ENCODE results near the gene GPC6. TPM values are rescaled to one million over a fixed set of nuclear protein-coding genes. Genes with fewer than 3 reads are reported as not detected.

The GPC6 gene
- total and polyA plus RNA-seq, 9 of the 15 experiments (the other 6 are each of a cell fraction or from before 2014, with no cell fraction given), result under 0.01 to 0.20 (median 0.01) TPM; not detected in 4

DNA sequence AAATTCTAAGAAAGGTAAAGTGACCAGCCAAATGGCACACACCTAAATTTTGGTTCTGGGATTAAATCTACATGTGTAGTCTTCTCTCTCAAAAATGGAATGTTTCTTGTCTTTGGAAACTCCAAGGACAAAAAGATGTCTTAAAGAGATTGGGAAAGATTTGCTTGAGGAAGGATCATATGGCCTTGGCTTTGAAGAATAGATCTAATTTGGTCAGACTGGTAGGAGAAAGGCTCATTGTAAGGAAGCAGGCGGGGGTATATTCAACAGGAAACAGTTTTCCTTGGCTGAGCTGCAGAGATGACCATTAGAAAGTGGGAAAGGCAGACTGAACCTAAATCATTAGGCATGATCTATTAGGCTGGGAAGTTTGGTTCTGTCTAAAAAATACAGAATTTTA is 887.6 kb downstream of the GPC6 start (continued):
- no peak for TF ChIP-seq U2AF2 (optimal IDR thresholded peaks at IDR 0.05; ENCODE audit: low read depth, low read length)
- no peak for TF ChIP-seq TCF3 (CRISPR knock-in tag; IDR thresholded peaks at IDR 0.05)
- no peak for TF ChIP-seq ZNF707 (CRISPR knock-in tag; conservative IDR thresholded peaks at IDR 0.05)
- TF ChIP-seq HNRNPLL (IDR thresholded peaks at IDR 0.05; ENCODE audit: low read depth, low read length, poor library complexity, severe bottlenecking), result no peak

GRCh38 chr13:94115054-94115453 is 888.4 kb downstream of the GPC6 start:
- CTCF ChIA-PET (ENCODE audit: low intra/inter-chr PET ratio), result no interaction called here
- BruUV-seq (replicated peaks), result no TSS peak
- TF ChIP-seq RUNX1 (IDR thresholded peaks at IDR 0.05; ENCODE audit: low read depth) (no peak), FOXP1 (CRISPR knock-in tag; IDR thresholded peaks at IDR 0.05) (no peak), NCOA2 (IDR thresholded peaks at IDR 0.05; ENCODE audit: partially characterized antibody in 2 of 2) (no peak), CHD2 (IDR thresholded peaks at IDR 0.05; ENCODE audit: low read depth, low read length) (no peak), PCBP1 (IDR thresholded peaks at IDR 0.05; ENCODE audit: low read depth, low read length, poor library complexity, severe bottlenecking) (no peak), POLR2B (IDR thresholded peaks at IDR 0.05; ENCODE audit: low read depth, partially characterized antibody) (no peak), OTX1 (CRISPR knock-in tag; IDR thresholded peaks at IDR 0.05) (no peak), CEBPG (CRISPR knock-in tag; IDR thresholded peaks at IDR 0.05) (no peak), CEBPG (tag; conservative IDR thresholded peaks at IDR 0.05 in 1 of 2, IDR thresholded peaks at IDR 0.05 in 1 of 2) (no peak), HOMEZ (CRISPR knock-in tag; IDR thresholded peaks at IDR 0.05) (no peak)
- TF ChIP-seq, protein P1, sequence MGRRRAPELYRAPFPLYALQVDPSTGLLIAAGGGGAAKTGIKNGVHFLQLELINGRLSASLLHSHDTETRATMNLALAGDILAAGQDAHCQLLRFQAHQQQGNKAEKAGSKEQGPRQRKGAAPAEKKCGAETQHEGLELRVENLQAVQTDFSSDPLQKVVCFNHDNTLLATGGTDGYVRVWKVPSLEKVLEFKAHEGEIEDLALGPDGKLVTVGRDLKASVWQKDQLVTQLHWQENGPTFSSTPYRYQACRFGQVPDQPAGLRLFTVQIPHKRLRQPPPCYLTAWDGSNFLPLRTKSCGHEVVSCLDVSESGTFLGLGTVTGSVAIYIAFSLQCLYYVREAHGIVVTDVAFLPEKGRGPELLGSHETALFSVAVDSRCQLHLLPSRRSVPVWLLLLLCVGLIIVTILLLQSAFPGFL (CRISPR knock-in tag; IDR thresholded peaks at IDR 0.05), result no peak
- TF ChIP-seq, protein P2, sequence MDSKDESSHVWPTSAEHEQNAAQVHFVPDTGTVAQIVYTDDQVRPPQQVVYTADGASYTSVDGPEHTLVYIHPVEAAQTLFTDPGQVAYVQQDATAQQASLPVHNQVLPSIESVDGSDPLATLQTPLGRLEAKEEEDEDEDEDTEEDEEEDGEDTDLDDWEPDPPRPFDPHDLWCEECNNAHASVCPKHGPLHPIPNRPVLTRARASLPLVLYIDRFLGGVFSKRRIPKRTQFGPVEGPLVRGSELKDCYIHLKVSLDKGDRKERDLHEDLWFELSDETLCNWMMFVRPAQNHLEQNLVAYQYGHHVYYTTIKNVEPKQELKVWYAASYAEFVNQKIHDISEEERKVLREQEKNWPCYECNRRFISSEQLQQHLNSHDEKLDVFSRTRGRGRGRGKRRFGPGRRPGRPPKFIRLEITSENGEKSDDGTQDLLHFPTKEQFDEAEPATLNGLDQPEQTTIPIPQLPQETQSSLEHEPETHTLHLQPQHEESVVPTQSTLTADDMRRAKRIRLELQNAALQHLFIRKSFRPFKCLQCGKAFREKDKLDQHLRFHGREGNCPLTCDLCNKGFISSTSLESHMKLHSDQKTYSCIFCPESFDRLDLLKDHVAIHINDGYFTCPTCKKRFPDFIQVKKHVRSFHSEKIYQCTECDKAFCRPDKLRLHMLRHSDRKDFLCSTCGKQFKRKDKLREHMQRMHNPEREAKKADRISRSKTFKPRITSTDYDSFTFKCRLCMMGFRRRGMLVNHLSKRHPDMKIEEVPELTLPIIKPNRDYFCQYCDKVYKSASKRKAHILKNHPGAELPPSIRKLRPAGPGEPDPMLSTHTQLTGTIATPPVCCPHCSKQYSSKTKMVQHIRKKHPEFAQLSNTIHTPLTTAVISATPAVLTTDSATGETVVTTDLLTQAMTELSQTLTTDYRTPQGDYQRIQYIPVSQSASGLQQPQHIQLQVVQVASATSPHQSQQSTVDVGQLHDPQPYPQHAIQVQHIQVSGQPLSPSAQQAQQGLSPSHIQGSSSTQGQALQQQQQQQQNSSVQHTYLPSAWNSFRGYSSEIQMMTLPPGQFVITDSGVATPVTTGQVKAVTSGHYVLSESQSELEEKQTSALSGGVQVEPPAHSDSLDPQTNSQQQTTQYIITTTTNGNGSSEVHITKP (IDR thresholded peaks at IDR 0.05; ENCODE audit: partially characterized antibody), result no peak

More at GRCh38 chr13:94115054-94115453, 888.4 kb downstream of the GPC6 start:
- Histone ChIP-seq H3K27ac (ENCODE audit: extremely low read depth, low read depth, low read length) (no peak overlapping the region), H3K4me2 (ENCODE audit: insufficient read depth, low read length) (no peak overlapping the region), H4K20me1 (replicated peaks; ENCODE audit: control insufficient read depth, insufficient read depth, low read length) (no peaks in the 10 kb centered on the region), H3K27me3 (ENCODE audit: control insufficient read depth in 2 of 2, insufficient read depth in 2 of 2, low read length in 2 of 2) (no peaks in the 10 kb centered on the region), H3K9me3 (replicated peaks; ENCODE audit: control insufficient read depth, insufficient read depth, low read depth, low read length) (no peaks in the 10 kb centered on the region), H2AFZ (ENCODE audit: low read depth, low read length) (no peak overlapping the region), H3K9me1 (ENCODE audit: control insufficient read depth, insufficient read depth, low read length) (no peaks in the 10 kb centered on the region), H3K4me3 (no peak overlapping the region), H3K36me3 (ENCODE audit: control insufficient read depth, insufficient read depth, low read length) (no peaks in the 10 kb centered on the region), H3K4me1 (replicated peaks in 1 of 2; ENCODE audit: control insufficient read depth in 2 of 2, insufficient read depth in 2 of 2, low read length in 2 of 2) (no peaks in the 10 kb centered on the region), H3K79me2 (ENCODE audit: control insufficient read depth, insufficient read depth, low read length) (no peaks in the 10 kb centered on the region), H3K9ac (ENCODE audit: insufficient read depth in 1 of 2, low read depth in 2 of 2, low read length in 2 of 2) (no peak overlapping the region)
- intact Hi-C loops (cut with micrococcal nuclease), result no loop called here
- no peak for FAIRE-seq
- POLR2A ChIA-PET, result no interaction called here
- in situ Hi-C loops (cut with MboI), result no loop called here
- ATAC-seq, result no peak
- no peak for DNase-seq (ENCODE audit: extremely low read depth in 1 of 4, low spot score in 3 of 4)
- 0% methylated on average over 1 of the region's 1 CpG for WGBS (ENCODE audit: insufficient coverage, low coverage, missing lambda C conversion rate)
